Body of pancreas (tissue), 4 donors: ENCODE measurements around the gene DSCAM. TPM values are rescaled to one million over a fixed set of nuclear protein-coding genes. Genes with fewer than 3 reads are reported as not detected.
"Not testable (repeated sequence)": the region's sequence is repeated elsewhere in the genome, so short reads cannot be mapped to it uniquely, and the experiment has no call there.

Source experiments
- ATAC-seq: fragments of 150-250 bp; one replicate; pipeline ENCODE4 v1.9.1; 2016
- DNase-seq, 4 donors: peaks; one replicate each; pipeline ENCODE4 v3.0.0-alpha.2; 2019
- H3K27ac ChIP-seq, 4 donors: fragments of 200-600 bp; sonication (generic); 1 replicate in 3 of 4; 2 replicates in 1 of 4; pipeline versions ENCODE4 v1.5.1 to v1.6.1; 2016 to 2019; ENCODE audit warnings: mild to moderate bottlenecking in 1 of 4, mixed read lengths in 1 of 4, moderate library complexity in 1 of 4
- H3K27me3 ChIP-seq, 2 donors: fragments of 200-600 bp; sonication (generic); one replicate each; pipeline ENCODE4 v1.6.0; 2016; ENCODE audit warnings: mild to moderate bottlenecking in 1 of 2
- H3K36me3 ChIP-seq, 2 donors: fragments of 200-600 bp; sonication (generic); replicated peaks in 1 of 2; 2 replicates each; pipeline ENCODE4 v1.5.1; 2016; ENCODE audit warnings: low read depth in 2 of 2; ENCODE audit not compliant: insufficient read depth in 1 of 2
- H3K4me1 ChIP-seq: fragments of 200-600 bp; sonication (generic); one replicate; pipeline ENCODE4 v1.6.0; 2016
- H3K4me3 ChIP-seq, 2 donors: fragments of 200-600 bp; sonication (generic); 1 replicate in 1 of 2; 2 replicates in 1 of 2; pipeline ENCODE4 v1.5.1; 2016 to 2019
- H3K9me3 ChIP-seq, 3 donors: fragments of 200-600 bp; sonication (generic); 1 replicate in 2 of 3; 2 replicates in 1 of 3; pipeline ENCODE4 v1.5.1; 2016
- POLR2A ChIP-seq, 3 donors: fragments of 450-650 bp; IDR thresholded peaks; one replicate each; pipeline ENCODE4 v1.6.1; 2016; ENCODE audit warnings: antibody characterized with exemption in 3 of 3, mild to moderate bottlenecking in 2 of 3
- WGBS, 2 donors: methylation state at CpG; one replicate each; pipeline ENCODE4 v1.1.5; 2017; 5-methylcytosine and 5-hydroxymethylcytosine counted together
- intact Hi-C: fragments of 100-400 bp; cut with DNase I; formaldehyde crosslinking; loops from one replicate; pipeline ENCODE4 v1.15.1; 2023
- total RNA-seq, 2 donors: library from RNA; depleted of rRNA; stranded (reverse); fragments of >200 nt; gene quantifications; one replicate each; pipeline ENCODE4 v1.1.0, GENCODE V29; 2016
- TF ChIP-seq, protein P1 (sequence below), 7 experiments: fragments of 450-650 bp in 4 of 7; fragments of 200-600 bp in 3 of 7; sonication (generic) in 3 of 7; IDR thresholded peaks; one replicate each; pipeline ENCODE4 v1.5.1; 2016 to 2019; ENCODE audit warnings: antibody characterized with exemption in 7 of 7

DSCAM gene
- total RNA-seq, 2 donors from 2014 or later, result 0.26 TPM; not detected in 1

DNA sequence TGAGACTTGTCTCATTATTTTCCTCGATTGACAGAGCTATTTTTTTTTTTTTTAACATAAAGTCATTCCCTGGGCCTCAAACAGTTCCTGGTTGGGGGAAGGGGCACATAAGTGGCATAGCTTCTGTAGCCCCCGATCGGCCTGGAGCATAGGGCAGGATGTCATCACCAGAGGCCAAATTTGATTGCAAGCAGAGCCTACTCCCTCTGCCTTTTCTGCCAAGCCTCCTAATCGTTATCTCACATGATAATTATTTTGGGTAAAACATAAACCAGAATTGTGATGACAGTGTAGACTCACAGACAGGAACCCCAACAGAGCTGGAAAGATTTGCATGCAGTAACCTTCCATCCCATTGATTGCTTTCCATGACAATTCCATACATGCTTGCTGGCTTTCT lies 574.9 kb downstream of the DSCAM start:
- H3K27me3 ChIP-seq, result no peaks in the 10 kb centered on the region
- ATAC-seq, result no peak
- no peaks in the 10 kb centered on the region for H3K4me1 ChIP-seq
- H3K9me3 ChIP-seq, result no peaks in the 10 kb centered on the region
- DNase-seq, result no peak
- H3K36me3 ChIP-seq, result no peaks in the 10 kb centered on the region
- H3K4me3 ChIP-seq, result no peak overlapping the region
- intact Hi-C loops, result no loop called here
- 31 to 41% methylated on average over 4 of the region's 4 CpGs for WGBS, 2 donors
- no peak overlapping the region for H3K27ac ChIP-seq
- TF ChIP-seq, protein P1, sequence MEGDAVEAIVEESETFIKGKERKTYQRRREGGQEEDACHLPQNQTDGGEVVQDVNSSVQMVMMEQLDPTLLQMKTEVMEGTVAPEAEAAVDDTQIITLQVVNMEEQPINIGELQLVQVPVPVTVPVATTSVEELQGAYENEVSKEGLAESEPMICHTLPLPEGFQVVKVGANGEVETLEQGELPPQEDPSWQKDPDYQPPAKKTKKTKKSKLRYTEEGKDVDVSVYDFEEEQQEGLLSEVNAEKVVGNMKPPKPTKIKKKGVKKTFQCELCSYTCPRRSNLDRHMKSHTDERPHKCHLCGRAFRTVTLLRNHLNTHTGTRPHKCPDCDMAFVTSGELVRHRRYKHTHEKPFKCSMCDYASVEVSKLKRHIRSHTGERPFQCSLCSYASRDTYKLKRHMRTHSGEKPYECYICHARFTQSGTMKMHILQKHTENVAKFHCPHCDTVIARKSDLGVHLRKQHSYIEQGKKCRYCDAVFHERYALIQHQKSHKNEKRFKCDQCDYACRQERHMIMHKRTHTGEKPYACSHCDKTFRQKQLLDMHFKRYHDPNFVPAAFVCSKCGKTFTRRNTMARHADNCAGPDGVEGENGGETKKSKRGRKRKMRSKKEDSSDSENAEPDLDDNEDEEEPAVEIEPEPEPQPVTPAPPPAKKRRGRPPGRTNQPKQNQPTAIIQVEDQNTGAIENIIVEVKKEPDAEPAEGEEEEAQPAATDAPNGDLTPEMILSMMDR (IDR thresholded peaks at IDR 0.05), result no peak
- TF ChIP-seq POLR2A (IDR thresholded peaks at IDR 0.05), result no peak

DNA sequence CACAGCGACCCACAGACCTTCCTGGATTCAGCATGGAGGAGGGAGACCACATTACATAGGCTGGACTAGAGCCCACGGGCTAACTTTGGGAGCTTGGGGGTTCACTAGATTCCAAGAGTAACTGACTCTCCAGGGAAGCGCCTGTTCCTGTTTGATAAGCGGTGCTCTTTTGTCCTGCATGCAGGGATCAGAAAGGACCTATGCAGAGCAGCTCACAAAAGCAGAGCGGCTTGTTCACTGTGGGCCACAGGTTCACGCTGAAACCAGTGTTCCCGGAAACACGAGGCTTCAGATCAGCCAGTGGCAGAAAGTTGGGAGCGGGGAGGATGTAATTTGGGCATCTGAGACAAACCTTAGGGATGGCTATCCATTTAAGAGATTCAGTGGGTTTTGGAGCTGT lies 575.8 kb downstream of the DSCAM start:
- ATAC-seq, result no peak

GRCh38 chr21:40270047-40270446 lies 576.9 kb downstream of the DSCAM start:
- ATAC-seq, result no peak
- H3K4me1 ChIP-seq, result no peaks in the 10 kb centered on the region
- TF ChIP-seq POLR2A (IDR thresholded peaks at IDR 0.05), result no peak
- TF ChIP-seq, protein P1 (IDR thresholded peaks at IDR 0.05), result no peak
- no peaks in the 10 kb centered on the region for H3K36me3 ChIP-seq
- no peaks in the 10 kb centered on the region for H3K27me3 ChIP-seq
- WGBS, 2 donors, result 44 to 53% methylated on average over 4 of the region's 4 CpGs
- no peaks in the 10 kb centered on the region for H3K9me3 ChIP-seq
- intact Hi-C loops, result no loop called here
- no peak overlapping the region for H3K27ac ChIP-seq
- no peak overlapping the region for H3K4me3 ChIP-seq
- no peak for DNase-seq

More for the DNA sequence above, 575.8 kb downstream of the DSCAM start:
- Histone ChIP-seq H3K4me3 (no peak overlapping the region), H3K36me3 (no peaks in the 10 kb centered on the region), H3K9me3 (no peaks in the 10 kb centered on the region), H3K27ac (no peak overlapping the region), H3K4me1 (no peaks in the 10 kb centered on the region), H3K27me3 (no peaks in the 10 kb centered on the region)
- no peak for TF ChIP-seq POLR2A (IDR thresholded peaks at IDR 0.05)
- intact Hi-C loops, result no loop called here
- DNase-seq, result no peak
- 52 to 68% methylated on average over 8 to 9 of the region's 9 CpGs for WGBS, 2 donors

GRCh38 chr21:40269239-40269638 lies 577.7 kb downstream of the DSCAM start:
- 68 to 70% methylated on average over 8 of the region's 8 CpGs for WGBS, 2 donors
- Histone ChIP-seq H3K27ac (no peak overlapping the region), H3K36me3 (no peaks in the 10 kb centered on the region), H3K4me1 (no peaks in the 10 kb centered on the region), H3K27me3 (no peaks in the 10 kb centered on the region), H3K9me3 (no peaks in the 10 kb centered on the region), H3K4me3 (no peak overlapping the region)
- DNase-seq (no peak), ATAC-seq (no peak)
- TF ChIP-seq, protein P1 (IDR thresholded peaks at IDR 0.05), result no peak
- no peak for TF ChIP-seq POLR2A (IDR thresholded peaks at IDR 0.05)
- intact Hi-C loops, result no loop called here

DNA sequence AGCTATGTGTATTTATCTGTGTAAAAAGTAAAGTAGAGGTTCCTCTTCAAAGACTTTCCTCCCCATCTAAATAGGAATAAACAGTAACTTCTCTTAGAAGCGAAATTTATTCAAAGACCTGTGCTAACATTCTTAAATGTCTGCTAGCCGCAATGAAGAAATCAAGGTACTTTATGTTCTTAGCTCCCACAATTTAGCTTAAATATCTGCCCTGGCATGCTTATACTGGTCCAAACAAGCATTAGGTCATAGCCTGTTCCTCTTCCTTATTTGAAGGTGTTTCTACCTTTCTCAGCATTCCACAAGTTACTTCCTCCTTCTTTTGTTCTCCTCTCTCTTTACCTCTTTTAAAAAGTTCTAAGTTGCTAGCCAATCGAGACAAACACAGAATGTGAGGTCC lies 588.5 kb downstream of the DSCAM start:
- H3K36me3 ChIP-seq, H3K4me3 ChIP-seq, H3K4me1 ChIP-seq, intact Hi-C loops, DNase-seq, H3K9me3 ChIP-seq, ATAC-seq, H3K27ac ChIP-seq, H3K27me3 ChIP-seq: not testable (repeated sequence)
- 60 to 64% methylated on average over 3 of the region's 3 CpGs for WGBS, 2 donors

DNA sequence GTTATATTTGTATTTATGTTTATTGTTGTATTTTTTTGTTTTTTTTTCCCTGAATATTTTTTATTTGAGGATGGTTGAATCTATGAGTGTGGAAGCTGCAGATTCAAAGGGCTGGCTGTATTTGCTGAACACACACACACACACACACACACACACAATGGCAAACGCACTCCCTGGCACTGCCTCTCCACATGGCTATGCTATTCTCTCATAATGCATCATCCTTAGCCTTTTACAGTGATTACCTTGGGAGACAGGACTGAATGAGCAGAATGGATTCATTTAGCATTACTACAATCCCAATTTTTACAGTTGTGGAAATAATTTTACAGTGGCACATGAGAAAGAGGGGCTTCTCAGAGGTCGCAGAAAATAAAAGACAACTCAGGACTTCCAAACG lies 589.6 kb downstream of the DSCAM start:
- no peak overlapping the region for H3K4me3 ChIP-seq
- no peak for ATAC-seq
- no peaks in the 10 kb centered on the region for H3K9me3 ChIP-seq
- WGBS, 2 donors, result 43 to 49% methylated on average over 3 of the region's 3 CpGs
- intact Hi-C loops, result no loop called here
- no peak overlapping the region for H3K27ac ChIP-seq
- H3K4me1 ChIP-seq, result no peaks in the 10 kb centered on the region
- no peaks in the 10 kb centered on the region for H3K27me3 ChIP-seq
- no peaks in the 10 kb centered on the region for H3K36me3 ChIP-seq
- TF ChIP-seq, protein P1 (IDR thresholded peaks at IDR 0.05), result no peak
- TF ChIP-seq POLR2A (IDR thresholded peaks at IDR 0.05), result no peak
- no peak for DNase-seq
